Stromal cell of bone marrow (primary cell): ENCODE data around the gene BTBD2.

Experiments
- DNase-seq: peaks from one replicate; pipeline ENCODE4 v3.0.0-alpha.2; 2012; ENCODE audit warnings: low read depth

BTBD2 gene

GRCh38 chr19:1941146-1942077, 74.1 kb downstream of the BTBD2 start, which contains the start of gene CSNK1G2:
Gene CSNK1G2 (plus strand): TSS chr19:1941172. CDS start chr19:1969773, 28,601 bp downstream.
- no peak for DNase-seq

GRCh38 chr19:1938071-1938470, 77.4 kb downstream of the BTBD2 start:
- no peak for DNase-seq

- no peak for DNase-seq
Measured at GRCh38 chr19:1936916-1937610, 78.5 kb downstream of the BTBD2 start.

- DNase-seq, result no peak
Measured at GRCh38 chr19:1936430-1936829, 79.1 kb downstream of the BTBD2 start.

GRCh38 chr19:1935484-1936208, 79.9 kb downstream of the BTBD2 start:
- DNase-seq, result no peak
